HTERT RPE-1 (cell line): Measurements from ENCODE around the gene ROBO2.

Experiments
- in situ Hi-C: fragments of 300-500 bp; cut with MboI; formaldehyde crosslinking; loops from 4 replicates; pipeline ENCODE4 v1.14.3; 2020; ENCODE audit warnings: low sequenced_read_pairs

ROBO2 gene

GRCh38 chr3:77039606-77040171, at the start of gene ROBO2:
TSS of gene ROBO2 (plus strand) at chr3:77040099. CDS start at chr3:77040786, 687 bp downstream.
- in situ Hi-C loops: no loop called here

- in situ Hi-C loops: no loop called here
These were observed 49.3 kb upstream of the ROBO2 start for GRCh38 chr3:76990606-76991005.

GRCh38 chr3:76991165-76991564, 48.7 kb upstream of the ROBO2 start:
- in situ Hi-C loops: no loop called here

GRCh38 chr3:76997733-76998132, 42.2 kb upstream of the ROBO2 start:
- in situ Hi-C loops: no loop called here

- in situ Hi-C loops: no loop called here
These were observed 41.3 kb upstream of the ROBO2 start for GRCh38 chr3:76998555-76998954.

GRCh38 chr3:77001062-77001701, 38.7 kb upstream of the ROBO2 start:
- in situ Hi-C loops: no loop called here

GRCh38 chr3:77014226-77014625, 25.7 kb upstream of the ROBO2 start:
- in situ Hi-C loops: no loop called here

GRCh38 chr3:77025471-77025870, 14.4 kb upstream of the ROBO2 start:
- in situ Hi-C loops: no loop called here

- in situ Hi-C loops: no loop called here
These were observed 12.8 kb upstream of the ROBO2 start for GRCh38 chr3:77026904-77027634.

GRCh38 chr3:77028005-77028404, 11.9 kb upstream of the ROBO2 start:
- in situ Hi-C loops: no loop called here

- in situ Hi-C loops: no loop called here
These were observed 1.4 kb upstream of the ROBO2 start for GRCh38 chr3:77038468-77038929.

GRCh38 chr3:77038930-77039605, 831 bp upstream of the ROBO2 start:
- in situ Hi-C loops: no loop called here

- in situ Hi-C loops: no loop called here
These were observed 317 bp downstream of the ROBO2 start for GRCh38 chr3:77040216-77040615.

GRCh38 chr3:77040926-77041722, 1.2 kb downstream of the ROBO2 start:
- in situ Hi-C loops: no loop called here

GRCh38 chr3:77041811-77042210, 1.9 kb downstream of the ROBO2 start:
- in situ Hi-C loops: no loop called here

GRCh38 chr3:77042343-77042742, 2.4 kb downstream of the ROBO2 start:
- in situ Hi-C loops: no loop called here

- in situ Hi-C loops: no loop called here
These were observed 3.0 kb downstream of the ROBO2 start for GRCh38 chr3:77042882-77043281.

GRCh38 chr3:77045686-77046085, 5.8 kb downstream of the ROBO2 start:
- in situ Hi-C loops: no loop called here

- in situ Hi-C loops: no loop called here
These were observed 8.3 kb downstream of the ROBO2 start for GRCh38 chr3:77048186-77048585.

GRCh38 chr3:77051591-77051990, 11.7 kb downstream of the ROBO2 start:
- in situ Hi-C loops: no loop called here

- in situ Hi-C loops: no loop called here
These were observed 12.2 kb downstream of the ROBO2 start for GRCh38 chr3:77052051-77052501.
